Colonic mucosa (tissue), 4 donors: ENCODE measurements around the gene REEP1. TPM values are rescaled to one million over a fixed set of nuclear protein-coding genes. Genes with fewer than 3 reads are reported as not detected.

Experiments
- DNase-seq: peaks from one replicate; pipeline ENCODE4 v3.0.0-alpha.2; 2020
- H3K27ac ChIP-seq: fragments of 200-600 bp; one replicate; pipeline ENCODE4 v1.8.0; 2021
- H3K27me3 ChIP-seq: fragments of 200-600 bp; one replicate; pipeline ENCODE4 v1.8.0; 2021
- H3K36me3 ChIP-seq: fragments of 200-600 bp; one replicate; pipeline ENCODE4 v1.8.0; 2021
- H3K4me1 ChIP-seq: fragments of 200-600 bp; one replicate; pipeline ENCODE4 v1.8.0; 2021; ENCODE audit warnings: mild to moderate bottlenecking
- H3K4me3 ChIP-seq: fragments of 200-600 bp; one replicate; pipeline ENCODE4 v1.8.0; 2021
- H3K9ac ChIP-seq, 2 donors: one replicate each; pipeline ENCODE4 v1.7.0; 2013; ENCODE audit warnings: control low read depth in 2 of 2, low read depth in 2 of 2, low read length in 2 of 2
- H3K9me3 ChIP-seq: fragments of 200-600 bp; one replicate; pipeline ENCODE4 v1.8.0; 2021
- CTCF ChIP-seq: fragments of 200-600 bp; IDR thresholded peaks from one replicate; pipeline ENCODE4 v1.8.0; 2022; ENCODE audit warnings: antibody characterized with exemption, mild to moderate bottlenecking
- intact Hi-C: fragments of 100-400 bp; cut with DNase I; formaldehyde crosslinking; loops from one replicate; pipeline ENCODE4 v1.14.1; 2022
- total RNA-seq, 2 donors: library from RNA; stranded (reverse); fragmentation: NEBNext Ultra II Directional in 1 of 2; extraction: Animal tissue kit (Norgen Biotek cat#: 25700) in 1 of 2; gene quantifications; one replicate each; pipeline ENCODE4 v1.2.1, GENCODE V29; 2021
- donor health status: healthy.
- donor health status: DM: no; HTN: no; CAD: no.
- donor health status: DM: no; HTN: no; CAD: no.

REEP1 gene
- total RNA-seq, 2 donors from 2014 or later = 1.8 to 5.7 TPM

- H3K9me3 ChIP-seq = no peaks in the 10 kb centered on the region
- DNase-seq = no peak
- no peak overlapping the region for H3K4me3 ChIP-seq
- intact Hi-C loops = no loop called here
- no peak overlapping the region for H3K9ac ChIP-seq
- H3K27me3 ChIP-seq = no peaks in the 10 kb centered on the region
- no peak overlapping the region for H3K27ac ChIP-seq
- H3K4me1 ChIP-seq = no peaks in the 10 kb centered on the region
- TF ChIP-seq CTCF = no peak
- H3K36me3 ChIP-seq = no peaks in the 10 kb centered on the region
These were observed 160.8 kb downstream of the REEP1 start for GRCh38 chr2:86176597-86176996.

- Histone ChIP-seq H3K27ac (no peak overlapping the region), H3K4me3 (no peak overlapping the region), H3K9me3 (no peaks in the 10 kb centered on the region), H3K4me1 (no peaks in the 10 kb centered on the region), H3K9ac (no peak overlapping the region), H3K27me3 (no peaks in the 10 kb centered on the region), H3K36me3 (no peaks in the 10 kb centered on the region)
- no peak for DNase-seq
- TF ChIP-seq CTCF = no peak
- intact Hi-C loops = no loop called here
These were observed 161.6 kb downstream of the REEP1 start for GRCh38 chr2:86175828-86176227.

- H3K9me3 ChIP-seq = no peaks in the 10 kb centered on the region
- no peak for DNase-seq
- no peaks in the 10 kb centered on the region for H3K27me3 ChIP-seq
- no peak overlapping the region for H3K27ac ChIP-seq
- H3K4me1 ChIP-seq = no peaks in the 10 kb centered on the region
- intact Hi-C loops = no loop called here
- no peak for TF ChIP-seq CTCF
- H3K4me3 ChIP-seq = no peak overlapping the region
- H3K9ac ChIP-seq = no peak overlapping the region
- no peaks in the 10 kb centered on the region for H3K36me3 ChIP-seq
These were observed 163.0 kb downstream of the REEP1 start for GRCh38 chr2:86174445-86174844.

- no peaks in the 10 kb centered on the region for H3K27me3 ChIP-seq
- H3K9ac ChIP-seq = no peak overlapping the region
- no peaks in the 10 kb centered on the region for H3K4me1 ChIP-seq
- H3K9me3 ChIP-seq = no peaks in the 10 kb centered on the region
- intact Hi-C loops = no loop called here
- peaks cover 10% of the 10 kb centered on the region for H3K36me3 ChIP-seq
- H3K27ac ChIP-seq = no peak overlapping the region
- TF ChIP-seq CTCF = no peak
- no peak overlapping the region for H3K4me3 ChIP-seq
- no peak for DNase-seq
These were observed 164.8 kb downstream of the REEP1 start for GRCh38 chr2:86172610-86173009.

- no peak overlapping the region for H3K9ac ChIP-seq
- H3K27me3 ChIP-seq = no peaks in the 10 kb centered on the region
- H3K4me3 ChIP-seq = no peak overlapping the region
- H3K9me3 ChIP-seq = no peaks in the 10 kb centered on the region
- no peak for TF ChIP-seq CTCF
- no peaks in the 10 kb centered on the region for H3K4me1 ChIP-seq
- peaks cover 15% of the 10 kb centered on the region for H3K36me3 ChIP-seq
- H3K27ac ChIP-seq = no peak overlapping the region
- no peak for DNase-seq
- intact Hi-C loops = no loop called here
These were observed 166.1 kb downstream of the REEP1 start for GRCh38 chr2:86171295-86171694.

- DNase-seq = no peak
- H3K9me3 ChIP-seq = no peaks in the 10 kb centered on the region
- H3K4me1 ChIP-seq = no peaks in the 10 kb centered on the region
- no peaks in the 10 kb centered on the region for H3K27me3 ChIP-seq
- H3K9ac ChIP-seq = no peak overlapping the region
- TF ChIP-seq CTCF = no peak
- no peak overlapping the region for H3K27ac ChIP-seq
- no peak overlapping the region for H3K4me3 ChIP-seq
- H3K36me3 ChIP-seq = peaks cover 16% of the 10 kb centered on the region
- intact Hi-C loops = no loop called here
These were observed 167.0 kb downstream of the REEP1 start for GRCh38 chr2:86170449-86170848.
